ENCODE results near the gene DNAH7.
A peak's percentile ranks its signal among the peaks of the same experiment; 100 is the strongest.
"Not testable (repeated sequence)": the region's sequence is repeated elsewhere in the genome, so short reads cannot be mapped to it uniquely, and the experiment has no call there.

The DNAH7 gene

DNA sequence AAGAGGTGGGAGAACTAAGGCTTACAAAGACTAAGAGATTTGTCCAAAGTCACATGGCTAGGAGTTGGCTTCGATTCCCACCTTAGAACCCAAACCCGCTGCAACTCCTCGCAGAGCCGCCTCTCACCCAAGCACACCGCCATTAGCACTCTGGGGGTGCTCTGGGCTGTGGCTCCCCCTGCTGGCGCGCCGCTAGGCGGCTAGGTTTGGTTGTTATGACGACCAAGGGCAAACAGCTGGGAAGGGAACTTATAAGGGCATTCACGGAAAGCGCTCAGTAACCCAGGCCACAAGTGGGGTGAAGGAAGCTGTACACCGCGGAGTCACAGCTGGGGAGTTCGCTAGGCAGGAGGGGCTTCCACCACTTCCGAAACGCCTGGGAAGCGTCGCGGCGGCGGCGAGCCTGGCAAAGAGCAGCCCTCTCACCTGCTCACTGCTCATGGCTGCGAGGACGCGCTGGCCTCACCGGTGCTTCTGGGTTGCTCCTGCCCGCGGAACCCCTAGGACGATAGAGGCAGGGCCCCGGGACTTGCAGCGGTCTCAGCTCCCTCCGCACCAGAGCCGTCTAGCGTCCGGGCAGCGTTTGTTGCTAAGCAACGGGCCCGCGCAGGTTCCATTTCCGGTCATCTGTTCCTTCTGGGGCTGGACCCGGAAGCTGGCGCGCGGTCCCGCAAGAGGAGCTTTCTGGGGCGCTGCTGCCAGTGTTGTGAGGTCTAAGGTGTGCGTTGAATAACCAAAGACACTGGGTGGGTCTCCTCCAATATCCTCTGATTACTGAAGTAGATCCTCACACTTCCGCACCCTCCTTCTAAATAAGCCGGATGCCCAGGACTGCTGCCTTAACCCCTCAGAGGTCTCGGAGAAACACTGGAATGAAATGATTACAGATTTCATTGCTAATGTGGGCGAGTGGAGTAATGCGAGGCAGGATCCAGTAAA is at the start of gene DNAH7:
TSS of gene DNAH7 (minus strand) at position 567 of the 939 bp plus-strand sequence. CDS start at position 441, 126 bp downstream.
- peak; percentile 78 to 80 for DNase-seq (ENCODE audit: low read depth in 1 of 2, low spot score in 1 of 2)

DNA sequence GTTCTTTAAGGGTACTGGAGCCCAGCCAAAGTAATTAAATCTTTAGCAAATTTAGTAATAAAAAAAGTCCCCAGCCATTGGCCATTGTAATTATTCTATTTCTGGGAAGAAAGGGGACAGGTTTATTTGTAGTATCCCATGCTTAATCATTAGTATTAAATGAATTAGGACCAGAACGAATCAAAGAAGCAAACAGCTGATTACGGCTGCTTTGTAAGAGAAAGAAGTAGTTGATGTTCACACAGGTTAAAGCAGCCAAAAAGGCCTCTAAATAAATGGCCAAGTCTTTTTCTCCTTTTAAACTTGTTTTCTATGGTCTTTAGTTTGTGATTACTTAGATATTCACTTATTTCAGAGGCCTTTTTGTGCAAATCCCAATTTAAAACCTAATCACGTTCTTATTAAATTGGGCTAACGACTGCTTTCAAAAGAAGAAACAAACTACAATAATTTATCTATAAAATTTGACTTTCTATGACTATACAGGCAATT is 48.6 kb upstream of the DNAH7 start:
- DNase-seq (ENCODE audit: low read depth in 1 of 2, low spot score in 1 of 2), result no peak

DNA sequence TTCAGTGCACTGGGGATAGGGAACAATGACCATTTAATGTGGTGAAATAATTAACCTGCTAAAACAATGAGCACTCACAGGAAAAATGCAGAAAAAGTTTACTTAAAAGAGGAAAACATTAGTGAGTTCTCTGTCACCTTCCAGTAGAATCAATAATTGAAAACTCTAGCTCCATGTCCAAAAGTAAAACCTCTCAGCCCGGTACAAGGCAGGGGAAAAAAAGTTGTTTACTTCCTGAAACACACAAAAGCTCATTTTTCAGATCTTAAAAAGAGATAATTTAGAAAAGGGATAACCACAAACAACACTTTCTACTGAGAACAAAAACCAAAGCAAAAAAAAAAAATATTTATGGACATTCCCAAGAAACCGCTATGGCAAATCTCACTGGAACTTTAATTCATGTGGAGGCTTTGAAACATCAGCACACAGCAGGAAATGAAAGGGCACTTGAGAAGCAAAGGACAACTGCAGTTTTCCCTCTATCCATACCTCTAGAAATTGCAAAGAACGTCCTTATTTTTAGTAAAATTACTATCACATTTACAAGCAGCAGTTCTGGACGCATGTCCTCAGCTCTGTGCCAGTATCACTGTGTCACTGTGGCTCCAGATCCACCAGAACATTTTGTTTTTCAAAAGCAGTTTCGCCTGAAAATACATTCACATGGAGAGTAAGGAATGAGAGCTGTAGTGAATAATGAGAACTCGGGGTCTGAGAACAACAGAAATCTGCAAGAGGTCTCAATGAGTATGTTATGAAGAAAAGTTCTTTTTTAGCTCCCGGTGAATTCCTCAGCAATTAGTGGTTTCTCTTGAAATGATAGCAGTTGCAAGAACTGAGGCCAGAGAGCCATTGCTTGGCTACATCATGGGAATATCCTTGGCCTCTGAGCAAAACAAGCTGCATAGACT is 44.7 kb upstream of the DNAH7 start:
- DNase-seq (ENCODE audit: low read depth in 1 of 2, low spot score in 1 of 2), result no peak

DNA sequence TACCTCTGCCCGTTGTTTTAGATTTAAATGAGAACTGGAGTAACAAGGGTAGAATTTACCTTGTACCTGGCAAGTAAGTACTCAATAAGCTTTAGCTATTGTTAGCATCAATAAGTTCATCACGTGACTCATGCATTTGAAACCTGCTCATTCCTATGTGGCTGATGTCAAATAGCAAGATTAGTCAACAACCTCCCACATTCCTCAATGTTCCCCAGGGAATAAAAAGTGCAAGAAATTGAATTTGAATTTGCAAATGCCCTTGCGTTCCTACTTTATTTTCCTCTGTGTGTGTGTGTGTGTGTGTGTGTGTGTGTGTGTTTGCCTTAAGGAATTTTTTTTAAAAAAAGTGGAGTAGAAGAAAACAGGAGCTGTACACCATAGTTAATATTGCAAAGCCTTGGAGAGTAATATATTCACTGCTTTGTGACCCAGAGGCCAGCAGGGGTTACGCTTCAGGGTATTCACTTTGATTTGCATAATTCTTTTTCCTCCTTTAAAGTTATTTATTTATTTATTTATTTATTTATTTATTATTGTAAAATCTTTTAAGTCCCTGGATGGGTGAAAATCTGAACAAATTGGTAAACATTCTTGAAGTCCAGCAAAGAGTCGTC is 43.9 kb upstream of the DNAH7 start:
- DNase-seq (ENCODE audit: low read depth in 1 of 2, low spot score in 1 of 2), result no peak

DNA sequence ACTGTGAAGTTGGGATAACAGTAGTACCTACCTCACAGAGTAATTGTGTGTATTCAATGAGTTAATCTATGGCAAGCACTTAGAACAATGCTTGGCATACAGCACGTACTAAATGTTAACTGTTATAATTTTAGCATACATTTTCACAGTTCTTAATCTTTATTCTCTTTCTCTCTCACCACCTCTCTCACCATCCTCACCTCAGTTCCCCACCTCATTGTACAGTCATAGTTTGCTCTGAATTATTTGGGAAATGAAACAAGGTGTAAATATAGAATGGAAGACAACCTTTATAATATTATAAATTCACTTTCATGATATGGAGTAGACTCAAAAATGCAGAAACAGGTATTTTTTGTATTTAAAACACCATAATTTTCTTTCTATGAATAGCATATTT is 40.0 kb upstream of the DNAH7 start:
- DNase-seq (ENCODE audit: low read depth in 1 of 2, low spot score in 1 of 2), result no peak

DNA sequence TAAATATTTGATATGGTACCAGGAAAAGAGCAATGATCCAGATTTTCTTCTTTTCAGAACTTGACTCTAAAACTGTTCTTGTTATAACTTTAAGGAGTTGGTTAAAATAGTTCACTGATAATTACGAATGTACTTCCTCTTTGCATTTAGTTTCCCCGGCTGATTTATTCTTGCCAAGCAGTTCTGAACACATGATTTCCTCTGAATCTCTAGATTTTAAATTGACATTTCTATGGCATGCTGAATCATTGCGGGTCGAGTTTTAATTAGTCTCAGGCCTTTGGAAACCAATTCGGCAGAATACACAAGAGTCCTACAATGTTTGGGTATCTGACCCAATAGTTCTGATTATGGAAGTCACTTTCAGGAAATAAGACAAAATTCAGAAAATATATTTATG is 37.3 kb upstream of the DNAH7 start:
- no peak for DNase-seq (ENCODE audit: low read depth in 1 of 2, low spot score in 1 of 2)

DNA sequence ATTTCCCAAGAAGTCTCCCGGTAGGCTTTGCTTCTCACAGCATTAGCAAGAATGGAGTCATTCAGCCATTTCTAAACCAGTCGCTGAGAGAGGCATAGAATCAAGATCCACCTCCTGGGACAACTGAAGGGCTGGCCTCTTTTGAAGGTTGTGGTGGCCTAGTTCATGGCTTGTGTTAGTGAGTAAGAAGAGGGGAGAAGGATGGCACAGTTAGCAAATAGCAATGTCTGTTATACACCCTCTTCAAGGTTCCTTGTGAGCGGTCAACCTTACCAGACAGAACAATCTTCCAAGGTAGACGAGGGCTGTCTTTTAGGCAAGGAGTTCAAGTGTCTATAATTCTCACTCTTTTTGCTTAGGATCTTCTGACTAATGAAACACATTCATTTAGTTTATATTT is 35.4 kb upstream of the DNAH7 start:
- no peak for DNase-seq (ENCODE audit: low read depth in 1 of 2, low spot score in 1 of 2)

DNA sequence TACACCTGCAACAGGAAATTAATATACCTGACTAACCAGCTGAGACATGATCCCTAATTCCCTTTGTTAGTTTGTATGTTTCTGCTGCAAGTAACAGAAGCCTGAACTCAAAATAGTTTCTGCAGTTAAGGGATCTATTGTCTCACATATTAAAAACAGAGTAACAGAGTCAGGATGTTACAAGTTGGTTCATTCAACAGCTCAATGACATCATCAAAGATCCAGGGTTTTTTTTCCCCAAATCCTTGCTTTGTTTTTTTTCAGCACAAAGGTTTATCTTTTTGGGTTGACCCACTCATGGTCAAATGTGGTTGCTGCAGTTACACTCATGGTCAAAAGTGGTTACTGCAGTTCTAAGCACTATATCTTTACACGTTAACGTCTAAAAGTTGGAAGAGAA is 35.0 kb upstream of the DNAH7 start:
- no peak for DNase-seq (ENCODE audit: low read depth in 1 of 2, low spot score in 1 of 2)

DNA sequence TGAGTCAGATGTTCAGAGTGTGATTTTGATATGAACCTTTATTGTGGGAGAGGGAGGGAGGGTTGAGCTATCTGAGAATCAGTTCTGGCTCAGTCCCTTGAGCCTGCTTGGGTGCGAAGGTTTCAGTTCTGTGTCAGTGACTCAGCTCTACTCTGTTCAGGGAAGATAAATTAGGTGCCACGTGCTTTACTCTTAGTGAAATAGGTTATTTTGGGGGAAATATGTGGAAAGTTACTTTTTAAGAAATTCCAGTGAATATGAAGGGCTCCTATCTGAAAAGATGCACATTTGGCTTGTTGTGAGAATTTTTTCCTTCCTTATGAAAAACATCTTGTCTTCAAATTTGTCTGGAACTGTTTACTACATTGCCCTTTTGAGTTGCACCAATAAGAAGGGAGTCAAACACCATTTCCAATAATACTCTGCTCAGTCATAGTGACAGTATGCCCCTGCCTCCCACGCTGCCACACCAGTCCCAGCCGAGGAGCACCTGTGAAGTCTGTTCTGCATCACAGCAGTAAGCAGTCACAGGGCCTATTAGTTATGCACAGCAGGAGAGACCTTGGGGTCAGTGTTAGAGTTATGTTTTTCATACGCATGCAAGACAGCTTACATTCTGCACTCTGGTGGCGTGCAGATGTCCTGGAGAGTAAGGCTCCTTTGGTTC is 32.8 kb upstream of the DNAH7 start:
- DNase-seq (ENCODE audit: low read depth in 1 of 2, low spot score in 1 of 2), result peak in 1 of 2 donors; percentile 13

DNA sequence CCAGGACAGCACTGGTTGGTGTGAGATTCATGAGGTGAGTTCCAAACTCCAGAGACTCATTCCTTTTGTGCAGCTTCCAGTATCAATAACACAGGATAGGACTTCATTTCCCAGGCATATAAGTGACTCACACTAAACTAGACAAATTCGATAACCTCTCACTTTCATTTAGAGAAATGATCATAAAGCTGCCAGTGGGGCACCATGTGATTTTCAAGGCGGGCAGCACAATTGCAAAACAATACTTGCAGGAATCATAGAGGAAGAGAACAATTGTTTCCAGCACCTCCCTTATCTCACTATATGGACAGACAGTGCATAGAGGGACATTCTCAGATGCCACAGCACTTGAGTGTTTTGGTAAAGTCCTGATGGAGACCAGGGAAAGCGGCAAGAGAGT is 31.3 kb upstream of the DNAH7 start:
- no peak for DNase-seq (ENCODE audit: low read depth in 1 of 2, low spot score in 1 of 2)

DNA sequence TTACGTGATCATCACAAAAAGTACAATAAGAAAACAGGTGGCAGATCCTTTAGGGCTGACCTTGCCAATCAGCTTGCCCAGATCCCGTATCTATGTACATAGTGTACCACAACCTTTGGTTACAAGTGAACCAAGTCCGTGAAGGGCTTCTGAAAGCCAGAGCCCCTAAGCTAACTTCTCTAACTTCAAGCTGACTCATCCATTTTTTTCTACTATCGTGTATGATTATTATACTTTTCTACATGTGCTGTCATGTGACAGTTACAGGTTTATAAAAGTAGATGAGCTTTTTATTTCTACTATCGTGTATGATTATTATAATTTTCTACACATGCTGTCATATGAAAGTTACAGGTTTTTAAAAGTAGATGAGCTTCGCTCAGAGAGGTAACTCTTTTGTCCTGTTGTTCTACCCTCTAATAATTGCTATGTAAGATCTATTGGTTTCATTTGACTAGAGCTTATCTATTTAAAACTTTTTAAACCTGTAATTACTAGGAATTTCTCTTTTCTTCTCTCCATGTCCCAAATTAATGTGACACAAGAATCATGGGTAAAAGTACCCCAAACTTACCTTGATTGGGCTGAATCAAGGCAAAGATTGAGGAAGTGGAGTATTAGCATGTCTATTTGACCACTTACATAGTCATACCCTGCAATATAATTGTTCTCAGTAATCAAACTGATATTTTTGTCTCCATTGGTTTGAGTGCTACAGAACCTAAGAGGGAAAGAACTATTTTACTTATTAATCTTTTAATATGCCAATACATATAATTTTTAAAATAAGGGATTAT is 29.4 kb upstream of the DNAH7 start:
- DNase-seq (ENCODE audit: low read depth in 1 of 2, low spot score in 1 of 2), result no peak

DNA sequence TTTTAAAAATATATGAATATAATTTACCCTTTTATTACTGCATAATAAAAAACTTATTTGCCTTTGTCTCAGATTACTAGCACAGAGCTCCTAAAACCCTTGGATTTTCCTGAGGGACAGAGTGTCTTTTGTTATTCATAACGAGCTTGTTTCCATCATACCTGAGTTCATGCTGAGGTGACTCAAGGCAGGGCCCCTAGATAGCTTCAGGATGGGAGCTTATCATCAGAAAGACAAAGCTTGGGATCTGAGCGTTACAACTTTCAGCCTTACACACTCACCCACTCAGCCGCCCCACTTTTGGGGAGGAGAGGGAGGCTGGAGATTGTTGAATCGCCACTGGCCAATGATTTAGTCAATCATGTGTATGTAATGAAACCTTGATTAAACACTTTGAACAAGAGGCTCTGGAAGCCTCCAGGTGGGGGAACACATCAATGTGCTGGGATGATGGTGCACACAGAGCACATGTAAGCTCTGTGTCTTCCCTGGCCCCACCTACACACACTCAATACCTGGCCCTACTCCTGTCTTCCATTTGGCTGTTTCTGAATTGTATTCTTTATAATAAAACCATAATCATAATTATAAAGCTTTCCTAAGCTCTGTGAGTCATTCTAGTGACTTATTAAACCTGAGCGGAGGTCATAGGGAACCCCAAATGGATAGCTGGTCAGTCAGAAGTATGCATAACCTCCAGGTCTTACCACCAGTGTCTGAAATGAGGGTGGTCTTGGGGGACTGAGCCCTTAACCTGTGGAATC is 28.5 kb upstream of the DNAH7 start:
- DNase-seq (ENCODE audit: low read depth in 1 of 2, low spot score in 1 of 2), result no peak

DNA sequence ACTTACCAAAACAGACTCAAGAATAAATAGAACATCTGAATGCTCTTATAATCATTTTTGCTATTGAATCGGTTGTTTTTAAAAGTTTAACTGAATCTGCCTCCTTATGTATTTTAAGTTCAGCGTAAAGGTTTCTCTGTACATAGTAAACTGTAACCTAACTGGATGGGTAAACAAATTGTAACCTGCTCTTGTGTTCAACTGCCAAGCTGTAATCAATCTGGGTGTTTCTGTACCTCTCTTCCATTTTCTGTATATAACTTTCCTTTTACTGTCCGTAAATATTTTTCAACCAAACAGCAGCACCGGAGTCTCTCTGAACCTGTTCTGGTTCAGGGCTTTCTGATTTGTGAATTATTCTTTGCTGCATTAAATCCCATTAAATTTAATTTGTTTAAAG is 27.6 kb upstream of the DNAH7 start:
- no peak for DNase-seq (ENCODE audit: low read depth in 1 of 2, low spot score in 1 of 2)

DNA sequence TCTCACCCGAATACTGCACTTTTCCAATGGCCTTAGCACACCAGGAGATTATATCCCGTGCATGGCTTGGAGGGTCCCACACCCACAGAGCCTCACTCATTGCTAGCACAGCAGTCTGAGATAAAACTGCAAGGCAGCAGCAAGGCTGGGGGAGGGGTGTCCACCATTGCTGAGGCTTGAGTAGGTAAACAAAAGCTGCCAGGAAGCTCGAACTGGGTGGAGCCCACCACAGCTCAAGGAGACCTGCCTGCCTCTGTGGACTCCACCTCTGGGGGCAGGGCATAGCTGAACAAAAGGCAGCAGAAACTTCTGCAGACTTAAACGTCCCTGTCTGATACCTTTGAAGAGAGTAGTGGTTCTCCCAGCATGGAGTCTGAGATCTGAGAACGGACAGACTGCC is 20.8 kb upstream of the DNAH7 start:
- not testable (repeated sequence) for DNase-seq (ENCODE audit: low read depth in 1 of 2, low spot score in 1 of 2)

DNA sequence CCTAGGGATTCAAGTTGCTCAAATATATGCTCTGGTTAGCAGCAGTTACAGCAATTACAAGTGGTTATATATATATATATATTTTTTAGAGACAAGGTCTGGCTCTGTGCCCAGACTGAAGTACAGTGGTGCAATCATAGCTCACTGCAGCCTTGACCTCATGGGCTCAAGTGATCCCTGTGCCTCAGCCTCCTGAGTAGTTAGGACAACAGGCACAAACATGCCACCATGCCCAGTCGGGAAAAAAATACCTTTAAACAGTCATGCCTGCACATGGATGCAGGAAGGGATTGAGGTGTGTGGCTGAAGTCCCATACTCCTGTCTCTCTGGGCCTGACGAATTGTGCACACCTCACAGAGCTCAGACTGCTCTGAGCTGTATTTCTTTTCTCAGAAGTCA is 19.6 kb upstream of the DNAH7 start:
- no peak for DNase-seq (ENCODE audit: low read depth in 1 of 2, low spot score in 1 of 2)

DNA sequence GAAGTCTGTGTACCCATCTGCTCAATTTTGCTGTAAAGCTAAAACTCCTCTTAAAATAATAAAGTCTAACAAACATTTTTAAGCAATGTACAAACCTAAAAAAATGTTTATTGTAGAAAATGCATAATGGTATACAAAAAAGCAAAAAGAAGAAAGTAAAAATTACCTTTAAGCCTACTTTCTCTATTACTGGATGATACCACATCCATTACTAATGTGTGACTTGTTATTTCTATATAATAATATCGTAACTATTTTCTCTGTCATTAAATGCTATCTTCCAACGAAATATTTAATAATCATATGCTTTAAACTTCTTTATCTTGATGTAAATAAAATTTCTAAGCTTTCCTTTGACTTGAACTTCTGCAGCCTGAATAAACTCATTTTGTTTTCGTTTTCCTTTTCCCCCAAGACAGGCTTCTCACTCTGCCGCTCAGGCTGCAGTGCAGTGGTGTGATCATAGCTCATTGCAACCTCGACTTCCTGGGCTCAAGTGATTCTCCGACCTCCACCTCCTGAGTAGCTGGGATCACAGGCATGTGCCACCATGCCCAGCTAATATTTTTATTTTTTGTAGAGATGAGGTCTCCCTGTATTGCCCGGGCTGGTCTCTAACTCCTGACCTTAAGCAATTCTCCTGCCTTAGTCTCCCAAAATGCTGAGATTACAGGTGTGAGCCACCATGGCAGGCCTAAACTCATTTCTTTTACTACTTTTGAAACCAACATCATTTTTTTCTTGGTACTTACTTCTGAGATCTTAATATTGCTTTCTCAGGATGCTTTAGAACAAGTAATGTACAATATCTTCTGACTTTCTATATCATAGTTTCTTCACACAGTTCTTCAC is 18.1 kb upstream of the DNAH7 start:
- DNase-seq (ENCODE audit: low read depth in 1 of 2, low spot score in 1 of 2), result no peak

DNA sequence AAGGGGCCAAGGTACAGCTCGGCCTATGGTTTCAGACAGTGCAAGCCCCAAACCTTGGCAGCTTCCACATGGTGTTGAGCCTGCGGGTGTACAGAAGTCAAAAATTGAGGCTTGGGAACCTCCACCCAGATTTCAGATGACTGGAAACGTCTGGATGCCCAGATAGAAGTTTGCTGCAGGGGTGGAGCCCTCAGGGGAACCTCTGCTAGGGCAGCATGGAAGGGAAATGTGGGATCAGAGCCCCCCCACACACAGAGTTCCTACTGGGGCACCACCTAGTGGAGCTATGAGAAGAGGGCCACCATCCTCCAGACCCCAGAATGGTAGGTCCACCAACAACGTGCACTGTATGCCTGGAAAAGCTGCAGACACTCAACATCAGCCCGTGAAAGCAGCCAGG is 15.0 kb upstream of the DNAH7 start:
- no peak for DNase-seq (ENCODE audit: low read depth in 1 of 2, low spot score in 1 of 2)

DNA sequence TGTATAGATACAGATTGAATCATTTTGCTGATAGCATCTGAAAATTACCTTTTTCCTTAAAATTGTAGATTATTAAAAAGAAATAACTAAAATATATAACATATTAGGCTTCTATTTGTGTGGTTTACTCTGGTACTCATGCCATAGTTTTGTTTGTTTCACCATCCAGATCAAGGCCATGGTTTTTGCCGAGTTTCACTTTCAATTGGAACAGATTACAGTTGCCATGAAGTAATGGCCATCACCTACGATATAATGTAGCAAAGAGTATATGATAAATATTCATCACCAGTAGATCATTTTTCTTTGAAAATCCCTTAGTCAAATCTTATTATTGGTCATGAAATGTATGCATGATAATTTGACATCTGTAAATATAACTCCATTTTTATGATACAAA is 11.9 kb upstream of the DNAH7 start:
- no peak for DNase-seq (ENCODE audit: low read depth in 1 of 2, low spot score in 1 of 2)

Measured in activated T-helper 1 cell treated with anti-CD3 and anti-CD28 coated beads, Interleukin-2, amount 50 U/mL, for 16 hours (primary cell).